Peyer's patch (tissue), 4 donors: Measurements from ENCODE around the gene CSNK1E. TPM values are rescaled to one million over a fixed set of nuclear protein-coding genes. Genes with fewer than 3 reads are reported as not detected.

Experiments used
- DNase-seq, 3 donors: peaks; one replicate each; pipeline ENCODE4 v3.0.0-alpha.2; 2017 to 2019
- H3K27ac ChIP-seq, 4 donors: fragments of 200-600 bp; sonication (generic); one replicate each; pipeline ENCODE4 v1.5.1; 2016 to 2019
- H3K27me3 ChIP-seq, 2 donors: fragments of 200-600 bp; sonication (generic); one replicate each; pipeline ENCODE4 v1.5.1; 2019
- H3K36me3 ChIP-seq, 3 donors: fragments of 200-600 bp; sonication (generic); one replicate each; pipeline ENCODE4 v1.5.1; 2016 to 2019
- H3K4me1 ChIP-seq, 4 donors: fragments of 200-600 bp; sonication (generic); one replicate each; pipeline ENCODE4 v1.5.1; 2016 to 2019
- H3K4me3 ChIP-seq, 4 donors: fragments of 200-600 bp; sonication (generic); 1 replicate in 3 of 4; 2 replicates in 1 of 4; pipeline ENCODE4 v1.5.1; 2016 to 2019; ENCODE audit warnings: mild to moderate bottlenecking in 1 of 4
- H3K9me3 ChIP-seq, 4 donors: fragments of 200-600 bp; sonication (generic); one replicate each; pipeline ENCODE4 v1.5.1; 2016 to 2019; ENCODE audit warnings: mild to moderate bottlenecking in 1 of 4
- CTCF ChIP-seq, 6 experiments: fragments of 450-650 bp in 4 of 6; fragments of 200-600 bp in 2 of 6; sonication (generic) in 1 of 6; IDR thresholded peaks; one replicate each; pipeline ENCODE4 v1.5.1; 2017 to 2019; ENCODE audit warnings: antibody characterized with exemption in 6 of 6, mild to moderate bottlenecking in 3 of 6, moderate library complexity in 1 of 6
- POLR2A ChIP-seq, 2 donors: fragments of 450-650 bp; IDR thresholded peaks; one replicate each; pipeline ENCODE4 v1.5.1; 2017; ENCODE audit warnings: antibody characterized with exemption in 2 of 2, mild to moderate bottlenecking in 2 of 2, moderate library complexity in 2 of 2
- total RNA-seq, 4 donors: library from RNA; depleted of rRNA; stranded (reverse); fragments of >200 nt; gene quantifications; one replicate each; pipeline ENCODE4 v1.1.0, GENCODE V29; 2016

Gene CSNK1E
- total RNA-seq, 4 donors from 2014 or later = 39.1 to 254 (median 114) TPM

DNA sequence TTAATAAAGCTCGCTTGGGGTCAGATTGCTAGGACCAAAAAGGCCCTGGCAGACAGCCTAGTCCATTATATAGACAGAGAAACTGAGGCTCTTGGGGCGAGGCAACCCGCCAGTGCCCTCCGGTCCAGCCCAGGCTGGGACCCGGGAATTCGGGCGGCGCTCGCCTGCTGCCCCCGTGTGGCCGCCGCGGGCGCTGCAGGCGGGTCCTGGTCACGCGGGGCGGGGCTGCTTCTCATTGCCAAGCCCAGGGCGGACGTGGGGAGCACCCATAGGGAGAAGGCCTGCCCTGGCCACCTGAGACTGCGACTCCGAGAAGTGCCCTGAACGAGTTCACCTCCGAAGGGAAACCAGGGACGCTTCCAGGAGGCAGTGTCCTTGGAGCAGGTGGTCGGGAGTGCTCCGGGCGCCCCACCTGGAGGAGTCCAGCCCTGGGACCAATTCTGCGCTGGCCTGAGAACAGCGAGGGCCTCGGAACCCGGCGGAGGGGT, 36.0 kb upstream of the CSNK1E start:
- peak; percentile 56 to 87 (median 82) for DNase-seq
- H3K27ac ChIP-seq = no peak overlapping the region

GRCh38 chr22:38352436-38352835, 35.2 kb upstream of the CSNK1E start:
- DNase-seq = peak in 1 of 3 donors; percentile 34
- no peak for TF ChIP-seq POLR2A (IDR thresholded peaks at IDR 0.05)
- TF ChIP-seq CTCF (IDR thresholded peaks at IDR 0.05) = no peak
- Histone ChIP-seq H3K36me3 (peaks cover 0 to 4% (median 0%) of the 10 kb centered on the region in 3 donors), H3K4me1 (no peaks in the 10 kb centered on the region), H3K9me3 (no peaks in the 10 kb centered on the region), H3K27ac (no peak overlapping the region), H3K27me3 (no peaks in the 10 kb centered on the region), H3K4me3 (no peak overlapping the region)

More for the DNA sequence above, 36.0 kb upstream of the CSNK1E start:
- Histone ChIP-seq H3K4me3 (no peak overlapping the region), H3K36me3 (peaks cover 0 to 4% (median 0%) of the 10 kb centered on the region in 3 donors), H3K4me1 (no peaks in the 10 kb centered on the region), H3K27me3 (no peaks in the 10 kb centered on the region), H3K9me3 (no peaks in the 10 kb centered on the region)
- TF ChIP-seq CTCF (IDR thresholded peaks at IDR 0.05) (peak; percentile 91 to 99 (median 98)), POLR2A (IDR thresholded peaks at IDR 0.05) (no peak)

- Histone ChIP-seq H3K27ac (no peak overlapping the region), H3K4me3 (no peak overlapping the region), H3K9me3 (no peaks in the 10 kb centered on the region), H3K36me3 (peaks cover 0 to 4% (median 0%) of the 10 kb centered on the region in 3 donors), H3K27me3 (no peaks in the 10 kb centered on the region), H3K4me1 (no peaks in the 10 kb centered on the region)
- DNase-seq = peak in 1 of 3 donors; percentile 43
- TF ChIP-seq POLR2A (IDR thresholded peaks at IDR 0.05) = no peak
- no peak for TF ChIP-seq CTCF (IDR thresholded peaks at IDR 0.05)
Observed at GRCh38 chr22:38350444-38351359, 33.5 kb upstream of the CSNK1E start.

DNA sequence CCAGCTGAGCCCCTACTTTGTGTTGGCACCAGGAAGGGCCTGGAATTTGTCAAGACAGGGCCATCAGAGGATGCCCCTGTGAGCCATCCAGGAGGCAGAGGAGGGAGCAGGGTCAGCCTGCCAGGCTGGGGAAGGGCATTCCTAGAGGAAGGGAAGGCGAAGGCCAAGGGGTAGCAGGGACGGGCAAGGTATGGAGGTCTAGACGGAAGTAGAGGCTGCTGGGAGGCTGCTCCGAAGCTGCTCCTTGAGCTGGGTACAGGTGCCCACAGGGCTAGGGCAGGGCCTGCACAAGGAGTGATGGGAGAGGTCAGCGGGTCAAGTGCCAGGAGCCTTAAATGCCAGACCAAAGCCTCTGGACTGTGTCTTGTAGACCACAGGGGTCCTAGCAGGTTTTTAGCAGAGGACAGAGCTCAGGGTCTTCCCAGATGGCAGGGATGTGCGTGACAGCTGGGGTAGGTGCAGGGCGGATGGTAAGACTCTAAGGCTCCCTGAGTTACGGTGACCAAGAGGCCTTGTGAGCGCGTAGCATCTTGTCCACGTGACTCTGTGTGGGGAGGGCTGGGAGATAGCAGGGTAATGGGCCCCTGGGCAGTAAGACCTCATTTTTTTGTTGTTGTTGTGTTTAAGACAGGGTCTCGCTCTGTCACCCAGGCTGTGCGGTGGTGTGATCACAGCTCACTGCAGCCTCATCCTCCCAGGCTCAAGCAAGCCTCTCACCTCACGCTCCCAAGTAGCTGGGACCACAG, 31.7 kb upstream of the CSNK1E start:
- DNase-seq = peak in 1 of 3 donors; percentile 40
- no peak overlapping the region for H3K4me3 ChIP-seq
- no peak for TF ChIP-seq POLR2A (IDR thresholded peaks at IDR 0.05)
- no peak for TF ChIP-seq CTCF (IDR thresholded peaks at IDR 0.05)
- H3K9me3 ChIP-seq = no peaks in the 10 kb centered on the region
- H3K36me3 ChIP-seq = no peaks in the 10 kb centered on the region
- no peak overlapping the region for H3K27ac ChIP-seq
- H3K27me3 ChIP-seq = no peaks in the 10 kb centered on the region
- H3K4me1 ChIP-seq = no peaks in the 10 kb centered on the region

DNA sequence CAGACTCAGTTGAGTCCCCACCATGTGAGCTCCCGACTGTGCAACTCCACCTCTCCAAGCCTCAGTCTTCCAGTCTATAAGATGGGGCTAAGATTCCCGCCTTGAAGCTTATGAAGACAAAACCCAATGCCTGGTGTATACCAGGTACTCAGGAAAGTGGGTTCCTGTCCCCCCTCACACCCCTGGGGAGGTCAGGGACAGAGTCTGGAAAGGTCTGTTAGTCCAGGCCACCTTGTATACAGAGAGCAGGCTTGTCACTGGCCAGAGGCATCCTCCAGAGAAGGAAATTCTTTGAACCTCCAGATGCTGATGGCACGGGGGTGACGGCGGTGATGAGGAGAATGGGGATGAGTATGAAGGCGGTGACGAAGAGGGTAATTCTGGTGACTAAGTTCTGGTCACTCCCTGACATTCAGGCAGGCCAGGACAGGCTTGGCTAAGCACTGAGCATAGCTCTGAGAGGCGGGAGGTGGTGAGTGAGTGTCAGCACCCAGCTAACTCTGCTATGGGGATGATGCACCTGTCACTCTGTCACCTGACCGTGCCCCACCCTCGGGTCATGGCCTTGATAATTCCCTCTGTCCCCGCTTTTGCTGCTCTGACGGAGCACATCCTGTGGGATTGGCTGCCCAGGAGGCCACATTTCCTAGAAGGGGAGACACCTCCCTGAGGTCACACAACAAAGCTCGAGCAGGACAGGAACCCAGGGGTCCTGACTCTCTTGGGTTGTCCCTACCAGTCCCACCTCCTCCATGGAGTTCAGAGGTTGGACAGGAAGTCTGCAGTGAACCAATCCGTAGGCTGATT, 30.9 kb upstream of the CSNK1E start:
- peak in 1 of 3 donors; percentile 66 for DNase-seq
- H3K4me3 ChIP-seq = no peak overlapping the region
- no peaks in the 10 kb centered on the region for H3K4me1 ChIP-seq
- H3K27ac ChIP-seq = no peak overlapping the region
- no peaks in the 10 kb centered on the region for H3K9me3 ChIP-seq
- no peaks in the 10 kb centered on the region for H3K27me3 ChIP-seq
- no peaks in the 10 kb centered on the region for H3K36me3 ChIP-seq
- TF ChIP-seq POLR2A (IDR thresholded peaks at IDR 0.05) = no peak
- no peak for TF ChIP-seq CTCF (IDR thresholded peaks at IDR 0.05)
